NCI-H146 (cell line): ENCODE data around the gene VAMP5.
"Not testable (repeated sequence)": the region's sequence is repeated elsewhere in the genome, so short reads cannot be mapped to it uniquely, and the experiment has no call there.

Experiments
- DNase-seq: peaks from one replicate; lab custom pipeline; 2025; lab: John Stamatoyannopoulos, UW

VAMP5 gene

GRCh38 chr2:85601771-85602475 lies 17.7 kb downstream of the VAMP5 start:
- peak; percentile 66 for DNase-seq

- peak; percentile 88 for DNase-seq
Measured at GRCh38 chr2:85602476-85603234, 18.4 kb downstream of the VAMP5 start, which contains the start of gene TMEM150A. TMEM150A (minus strand) TSS chr2:85602698; CDS start chr2:85601948, 750 bp downstream.

- not testable (repeated sequence) for DNase-seq
Measured at GRCh38 chr2:85604133-85604444, 19.9 kb downstream of the VAMP5 start.

GRCh38 chr2:85604568-85605339 lies 20.5 kb downstream of the VAMP5 start:
- DNase-seq: peak; percentile 34

GRCh38 chr2:85605406-85606115 lies 21.3 kb downstream of the VAMP5 start:
- DNase-seq: no peak

GRCh38 chr2:85606116-85606455 lies 21.9 kb downstream of the VAMP5 start:
- DNase-seq: no peak

GRCh38 chr2:85607268-85608215 lies 23.3 kb downstream of the VAMP5 start:
- no peak for DNase-seq

- DNase-seq: no peak
Measured at GRCh38 chr2:85611217-85611704, 27.0 kb downstream of the VAMP5 start.

- DNase-seq: peak; percentile 91
Measured at GRCh38 chr2:85611705-85612587, 27.7 kb downstream of the VAMP5 start, which contains the start of gene C2orf68. C2orf68 (minus strand) TSS chr2:85612066; CDS start chr2:85611984, 82 bp downstream.

- DNase-seq: no peak
Measured at GRCh38 chr2:85613717-85614515, 29.7 kb downstream of the VAMP5 start.

- not testable (repeated sequence) for DNase-seq
Measured at GRCh38 chr2:85614757-85615156, 30.5 kb downstream of the VAMP5 start.

- no peak for DNase-seq
Measured at GRCh38 chr2:85615413-85615728, 31.1 kb downstream of the VAMP5 start.

- DNase-seq: not testable (repeated sequence)
Measured at GRCh38 chr2:85617723-85618122, 33.5 kb downstream of the VAMP5 start.

GRCh38 chr2:85619617-85620016 lies 35.4 kb downstream of the VAMP5 start:
- DNase-seq: no peak

GRCh38 chr2:85621338-85621737 lies 37.1 kb downstream of the VAMP5 start:
- no peak for DNase-seq

- DNase-seq: no peak
Measured at GRCh38 chr2:85623991-85624390, 39.8 kb downstream of the VAMP5 start.

- no peak for DNase-seq
Measured at GRCh38 chr2:85628658-85629057, 44.4 kb downstream of the VAMP5 start.

GRCh38 chr2:85631316-85631715 lies 47.1 kb downstream of the VAMP5 start:
- no peak for DNase-seq

- DNase-seq: no peak
Measured at GRCh38 chr2:85635011-85635410, 50.8 kb downstream of the VAMP5 start.
